Brain microvascular endothelial cell (primary cell): ENCODE results near the gene VPS13C.
A peak's percentile ranks its signal among the peaks of the same experiment; 100 is the strongest.

Experiments used
- DNase-seq: peaks from one replicate; pipeline ENCODE4 v3.0.0-alpha.2; 2020
- H3K27ac ChIP-seq: fragments of 250-450 bp; sonication (Bioruptor Pico); 2 replicates; pipeline ENCODE4 v1.5.1; 2020; ENCODE audit warnings: mild to moderate bottlenecking, moderate library complexity
- H3K27me3 ChIP-seq: fragments of 250-450 bp; sonication (Bioruptor Pico); replicated peaks from 2 replicates; pipeline ENCODE4 v1.5.1; 2020; ENCODE audit warnings: mild to moderate bottlenecking
- H3K36me3 ChIP-seq: fragments of 250-450 bp; sonication (Bioruptor Pico); replicated peaks from 2 replicates; pipeline ENCODE4 v1.5.1; 2020; ENCODE audit warnings: mild to moderate bottlenecking
- H3K4me3 ChIP-seq: 2 replicates; pipeline ENCODE4 v1.5.1; 2011; ENCODE audit warnings: low read depth, mild to moderate bottlenecking, control low read depth, low read length, moderate library complexity
- in situ Hi-C: cut with HindIII; loops from 2 replicates; pipeline ENCODE4 v1.10.0; 2017; ENCODE audit warnings: low sequenced_read_pairs, low pct_ligation_motif_present
- TF ChIP-seq, protein P1 (sequence below): IDR thresholded peaks from 2 replicates; pipeline ENCODE4 v1.5.1; 2011; ENCODE audit warnings: low read depth, mild to moderate bottlenecking, moderate library complexity, low read length, control low read depth, inconsistent platforms; ENCODE audit errors: missing control alignments

VPS13C gene

DNA sequence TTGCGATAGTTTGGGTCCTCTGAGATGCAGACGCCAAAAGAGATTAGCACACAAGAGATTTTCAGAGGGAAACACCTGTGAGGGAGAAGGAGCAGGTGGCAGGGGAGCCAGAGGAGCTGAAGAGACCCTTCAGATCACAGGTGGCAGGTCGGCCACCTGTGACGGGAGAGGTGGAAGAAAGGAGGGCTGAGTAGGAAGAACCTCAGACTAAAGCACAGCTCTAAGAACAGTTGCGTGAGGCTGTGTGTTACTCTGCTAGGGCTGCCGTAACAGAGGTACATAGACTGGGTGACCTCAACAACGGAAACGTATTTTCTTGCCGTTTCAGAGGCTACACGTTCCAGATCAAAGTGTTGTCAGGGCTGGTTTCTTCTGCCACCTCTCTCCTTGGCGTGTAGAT lies 45.0 kb upstream of the VPS13C start:
- no peaks in the 10 kb centered on the region for H3K36me3 ChIP-seq
- TF ChIP-seq, protein P1, sequence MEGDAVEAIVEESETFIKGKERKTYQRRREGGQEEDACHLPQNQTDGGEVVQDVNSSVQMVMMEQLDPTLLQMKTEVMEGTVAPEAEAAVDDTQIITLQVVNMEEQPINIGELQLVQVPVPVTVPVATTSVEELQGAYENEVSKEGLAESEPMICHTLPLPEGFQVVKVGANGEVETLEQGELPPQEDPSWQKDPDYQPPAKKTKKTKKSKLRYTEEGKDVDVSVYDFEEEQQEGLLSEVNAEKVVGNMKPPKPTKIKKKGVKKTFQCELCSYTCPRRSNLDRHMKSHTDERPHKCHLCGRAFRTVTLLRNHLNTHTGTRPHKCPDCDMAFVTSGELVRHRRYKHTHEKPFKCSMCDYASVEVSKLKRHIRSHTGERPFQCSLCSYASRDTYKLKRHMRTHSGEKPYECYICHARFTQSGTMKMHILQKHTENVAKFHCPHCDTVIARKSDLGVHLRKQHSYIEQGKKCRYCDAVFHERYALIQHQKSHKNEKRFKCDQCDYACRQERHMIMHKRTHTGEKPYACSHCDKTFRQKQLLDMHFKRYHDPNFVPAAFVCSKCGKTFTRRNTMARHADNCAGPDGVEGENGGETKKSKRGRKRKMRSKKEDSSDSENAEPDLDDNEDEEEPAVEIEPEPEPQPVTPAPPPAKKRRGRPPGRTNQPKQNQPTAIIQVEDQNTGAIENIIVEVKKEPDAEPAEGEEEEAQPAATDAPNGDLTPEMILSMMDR: no peak
- no peak overlapping the region for H3K4me3 ChIP-seq
- in situ Hi-C loops: no loop called here
- no peak overlapping the region for H3K27ac ChIP-seq
- no peaks in the 10 kb centered on the region for H3K27me3 ChIP-seq
- no peak for DNase-seq

DNA sequence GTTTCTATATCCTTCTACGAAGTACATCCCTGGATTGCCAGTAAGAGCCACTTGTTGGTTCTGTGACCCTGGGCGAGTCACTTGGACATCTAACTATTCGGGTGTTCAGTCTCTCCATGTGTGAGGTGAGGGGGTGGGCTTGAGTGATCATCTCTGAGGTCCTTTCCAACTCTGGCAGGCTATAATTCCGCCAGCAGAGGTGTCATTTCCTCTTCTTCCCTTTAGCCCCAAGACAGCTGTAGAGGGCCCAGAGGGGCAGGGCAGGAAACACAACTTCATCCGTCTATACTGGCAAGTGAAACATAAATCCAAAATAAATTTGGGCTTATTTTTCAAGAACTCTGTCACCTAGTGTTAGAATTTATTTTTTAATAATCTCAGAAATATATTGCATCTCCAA lies 44.6 kb upstream of the VPS13C start:
- no peaks in the 10 kb centered on the region for H3K27me3 ChIP-seq
- TF ChIP-seq, protein P1: no peak
- H3K36me3 ChIP-seq: no peaks in the 10 kb centered on the region
- no peak overlapping the region for H3K27ac ChIP-seq
- in situ Hi-C loops: no loop called here
- DNase-seq: no peak
- no peak overlapping the region for H3K4me3 ChIP-seq

DNA sequence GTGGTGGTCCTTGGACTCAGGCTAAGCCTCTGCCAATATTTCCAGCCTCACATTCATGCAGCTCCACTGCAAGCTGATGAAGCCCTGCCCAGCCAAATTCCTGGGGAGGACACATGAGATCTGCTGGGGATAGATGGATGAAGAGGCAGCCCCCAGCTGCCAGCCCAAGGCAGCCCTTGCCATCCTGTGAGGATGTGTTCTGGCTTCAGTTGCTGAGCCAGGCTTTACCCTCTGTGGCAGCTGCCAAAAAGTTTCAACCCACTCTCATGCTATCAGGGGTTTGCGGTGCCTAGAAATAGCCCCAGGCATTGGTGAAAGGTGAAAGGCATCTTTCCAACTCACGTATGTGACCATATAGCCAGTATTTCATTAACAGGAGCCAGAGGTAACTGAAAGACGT lies 44.2 kb upstream of the VPS13C start:
- in situ Hi-C loops: no loop called here
- H3K27ac ChIP-seq: no peak overlapping the region
- TF ChIP-seq, protein P1: no peak
- H3K4me3 ChIP-seq: no peak overlapping the region
- no peak for DNase-seq
- H3K36me3 ChIP-seq: no peaks in the 10 kb centered on the region
- no peaks in the 10 kb centered on the region for H3K27me3 ChIP-seq

DNA sequence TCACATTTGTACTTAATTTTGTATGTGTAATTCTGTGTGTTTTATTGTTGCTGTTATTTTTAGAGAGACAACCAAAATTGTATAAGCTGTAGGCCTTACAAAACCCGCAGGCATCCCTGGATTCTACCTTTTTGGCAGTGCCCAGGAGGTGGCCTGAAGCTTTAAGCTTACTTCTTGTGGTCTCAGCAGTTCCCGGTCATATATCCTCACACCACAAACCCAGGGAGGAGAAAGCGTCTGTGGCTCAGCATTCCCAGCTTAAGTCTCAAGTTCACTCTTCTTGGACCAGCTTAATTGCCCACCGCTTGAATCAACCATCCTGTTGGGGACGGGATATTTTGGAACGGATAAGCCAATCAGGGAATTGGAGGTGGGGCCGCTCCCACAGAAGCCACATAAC lies 43.2 kb upstream of the VPS13C start:
- Histone ChIP-seq H3K36me3 (no peaks in the 10 kb centered on the region), H3K27me3 (no peaks in the 10 kb centered on the region), H3K4me3 (no peak overlapping the region), H3K27ac (no peak overlapping the region)
- in situ Hi-C loops: no loop called here
- no peak for DNase-seq
- TF ChIP-seq, protein P1: no peak

DNA sequence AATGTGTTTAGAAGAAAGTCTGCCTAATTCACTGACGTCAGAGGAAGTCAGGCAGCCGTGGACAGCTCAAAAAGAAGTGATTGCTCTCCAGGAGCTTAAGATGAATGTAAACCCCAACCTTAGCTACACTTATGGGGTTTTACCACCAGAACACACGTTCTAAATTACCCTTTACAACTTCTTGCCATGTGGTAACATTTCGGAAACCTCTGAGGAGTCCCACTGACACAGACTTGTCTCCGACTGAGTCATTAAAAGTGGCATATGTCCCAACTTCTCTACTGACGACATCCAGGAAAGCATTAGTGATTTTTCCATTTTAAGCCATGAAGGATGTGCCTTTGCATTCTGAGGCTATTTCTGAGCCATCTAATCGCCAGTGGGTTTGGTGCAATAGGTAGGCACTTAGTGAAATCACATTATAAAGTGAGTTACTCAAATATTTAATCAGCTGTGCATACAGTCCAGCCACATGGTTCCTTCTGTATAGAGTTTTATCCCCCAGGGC lies 38.9 kb upstream of the VPS13C start:
- no peak overlapping the region for H3K27ac ChIP-seq
- DNase-seq: peak; percentile 31
- no peaks in the 10 kb centered on the region for H3K27me3 ChIP-seq
- H3K4me3 ChIP-seq: no peak overlapping the region
- in situ Hi-C loops: no loop called here
- H3K36me3 ChIP-seq: no peaks in the 10 kb centered on the region
- TF ChIP-seq, protein P1: no peak

DNA sequence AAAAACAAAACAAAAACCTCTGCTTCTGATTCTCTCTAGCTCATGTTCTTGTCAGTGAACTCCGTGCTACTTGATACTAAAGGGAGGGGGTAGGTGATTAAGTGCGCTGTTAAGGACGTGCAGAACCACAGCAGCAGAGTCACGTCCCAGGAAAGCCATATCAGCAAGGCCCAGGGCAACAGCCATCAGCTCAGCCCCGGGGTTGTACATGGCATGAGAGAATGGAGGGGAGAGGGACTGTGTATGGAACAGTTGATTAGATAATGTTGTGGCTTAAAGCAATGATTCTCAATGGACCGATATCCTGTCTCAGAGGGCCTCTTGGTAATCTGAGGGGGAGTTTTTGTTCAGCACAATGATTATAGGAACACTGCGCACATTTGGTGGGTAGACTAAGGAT lies 34.1 kb upstream of the VPS13C start:
- TF ChIP-seq, protein P1: no peak
- H3K4me3 ChIP-seq: no peak overlapping the region
- in situ Hi-C loops: no loop called here
- DNase-seq: no peak
- no peak overlapping the region for H3K27ac ChIP-seq
- H3K36me3 ChIP-seq: no peaks in the 10 kb centered on the region
- no peaks in the 10 kb centered on the region for H3K27me3 ChIP-seq
